NT2/D1 (cell line): ENCODE measurements around the gene HIC1.

ENCODE experiments used
- DNase-seq: peaks from one replicate; pipeline ENCODE4 v3.0.0-alpha.2; 2011; ENCODE audit warnings: low read depth, low spot score
- H3K27me3 ChIP-seq: 2 replicates; pipeline ENCODE4 v1.6.0; 2011; ENCODE audit warnings: mild to moderate bottlenecking; ENCODE audit not compliant: insufficient read length, insufficient read depth
- H3K36me3 ChIP-seq: 2 replicates; pipeline ENCODE4 v1.6.1; 2011; ENCODE audit warnings: mild to moderate bottlenecking, low read length, mixed read lengths; ENCODE audit not compliant: insufficient read depth, insufficient read length
- H3K4me1 ChIP-seq: 2 replicates; pipeline ENCODE4 v1.5.1; 2011; ENCODE audit not compliant: insufficient read depth, insufficient read length
- H3K4me3 ChIP-seq: 2 replicates; pipeline ENCODE4 v1.5.1; 2011; ENCODE audit warnings: low read depth; ENCODE audit not compliant: insufficient read length
- H3K9ac ChIP-seq: 2 replicates; pipeline ENCODE4 v1.6.0; 2011; ENCODE audit warnings: low read depth; ENCODE audit not compliant: insufficient read length
- H3K9me3 ChIP-seq: 2 replicates; pipeline ENCODE4 v1.5.1; 2011; ENCODE audit warnings: mild to moderate bottlenecking, low read length; ENCODE audit not compliant: insufficient read depth
- SUZ12 ChIP-seq: IDR thresholded peaks from 2 replicates; pipeline ENCODE4 v1.6.1; 2011; ENCODE audit not compliant: insufficient read length, insufficient read depth; ENCODE audit errors: extremely low read depth
- YY1 ChIP-seq: IDR thresholded peaks from 2 replicates; pipeline ENCODE4 v1.6.1; 2011; ENCODE audit not compliant: insufficient read length, insufficient read depth
- ZNF274 ChIP-seq: IDR thresholded peaks from 2 replicates; pipeline ENCODE4 v1.6.1; 2011; ENCODE audit warnings: mild to moderate bottlenecking, low read depth, low read length

HIC1 gene

DNA sequence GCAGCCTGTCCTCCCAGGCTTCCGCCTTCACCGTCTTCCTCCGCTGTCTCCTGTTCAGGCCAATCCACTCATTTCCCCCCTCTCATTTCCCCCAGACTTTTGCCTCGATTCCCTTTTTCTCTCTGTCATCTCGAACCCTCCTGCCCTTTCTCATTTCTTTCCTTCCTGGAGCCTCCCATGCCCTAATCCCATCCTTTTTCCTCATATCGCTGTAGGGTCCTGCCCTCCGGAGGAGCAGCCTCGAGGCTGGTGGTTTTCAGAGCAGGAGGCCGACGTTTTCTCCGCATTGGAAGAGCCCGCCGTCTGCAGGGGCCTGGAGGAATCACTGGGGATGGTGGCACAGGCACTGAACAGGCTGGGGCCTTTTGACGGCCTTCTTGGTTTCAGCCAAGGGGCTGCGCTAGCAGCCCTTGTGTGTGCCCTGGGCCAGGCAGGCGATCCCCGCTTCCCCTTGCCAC lies 12.5 kb upstream of the HIC1 start:
- Histone ChIP-seq H3K36me3 (peaks cover 60% of the 10 kb centered on the region), H3K4me3 (peak overlapping the region; percentile 82), H3K4me1 (peaks cover 13% of the 10 kb centered on the region), H3K9me3 (no peaks in the 10 kb centered on the region), H3K27me3 (no peaks in the 10 kb centered on the region), H3K9ac (peak overlapping the region; percentile 96)
- TF ChIP-seq SUZ12 = no peak
- TF ChIP-seq ZNF274 = no peak
- no peak for TF ChIP-seq YY1
- no peak for DNase-seq

DNA sequence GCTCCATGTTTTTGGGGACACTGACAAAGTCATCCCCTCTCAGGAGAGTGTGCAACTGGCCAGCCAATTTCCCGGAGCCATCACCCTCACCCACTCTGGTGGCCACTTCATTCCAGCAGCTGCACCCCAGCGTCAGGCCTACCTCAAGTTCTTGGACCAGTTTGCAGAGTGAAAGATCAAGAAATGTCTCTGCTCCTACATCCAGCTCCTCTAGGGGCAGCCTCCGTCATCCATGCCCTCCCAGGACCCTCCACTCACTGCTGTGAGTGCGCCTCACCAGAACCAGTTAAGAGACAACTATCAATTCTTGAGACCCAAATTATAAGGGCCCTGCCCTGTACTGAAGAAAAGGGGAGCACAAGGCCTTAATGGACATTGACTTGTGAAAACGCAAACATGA lies 12.0 kb upstream of the HIC1 start:
- Histone ChIP-seq H3K27me3 (peaks cover 4% of the 10 kb centered on the region), H3K9ac (peak overlapping the region; percentile 96), H3K36me3 (peaks cover 55% of the 10 kb centered on the region), H3K9me3 (no peaks in the 10 kb centered on the region), H3K4me1 (peaks cover 13% of the 10 kb centered on the region), H3K4me3 (peak overlapping the region; percentile 82)
- DNase-seq = no peak
- TF ChIP-seq YY1 (no peak), ZNF274 (no peak), SUZ12 (no peak)

DNA sequence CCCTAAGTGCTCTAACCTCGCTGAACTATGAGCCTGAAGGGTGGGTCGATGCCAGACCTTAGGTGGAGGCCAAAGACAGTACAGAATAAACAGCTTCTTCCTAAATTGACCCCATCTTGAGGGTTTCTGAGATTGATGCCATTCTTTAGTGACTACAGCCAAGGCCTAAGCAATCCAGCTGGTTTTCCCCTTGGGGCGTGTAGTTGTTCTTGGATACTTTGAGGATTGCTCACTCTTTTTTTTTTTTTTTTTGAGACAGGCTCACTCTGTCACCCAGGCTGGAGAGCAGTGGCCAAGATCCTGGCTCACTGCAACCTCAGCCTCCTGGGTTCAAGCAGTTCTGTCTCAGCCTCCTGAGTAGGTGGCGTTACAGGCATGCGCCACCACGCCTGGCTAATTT lies 11.1 kb upstream of the HIC1 start:
- H3K9me3 ChIP-seq = no peaks in the 10 kb centered on the region
- peaks cover 47% of the 10 kb centered on the region for H3K36me3 ChIP-seq
- DNase-seq = no peak
- no peak overlapping the region for H3K4me3 ChIP-seq
- H3K4me1 ChIP-seq = peaks cover 15% of the 10 kb centered on the region
- no peak for TF ChIP-seq YY1
- no peak for TF ChIP-seq ZNF274
- TF ChIP-seq SUZ12 = no peak
- no peak overlapping the region for H3K9ac ChIP-seq
- H3K27me3 ChIP-seq = peaks cover 13% of the 10 kb centered on the region

DNA sequence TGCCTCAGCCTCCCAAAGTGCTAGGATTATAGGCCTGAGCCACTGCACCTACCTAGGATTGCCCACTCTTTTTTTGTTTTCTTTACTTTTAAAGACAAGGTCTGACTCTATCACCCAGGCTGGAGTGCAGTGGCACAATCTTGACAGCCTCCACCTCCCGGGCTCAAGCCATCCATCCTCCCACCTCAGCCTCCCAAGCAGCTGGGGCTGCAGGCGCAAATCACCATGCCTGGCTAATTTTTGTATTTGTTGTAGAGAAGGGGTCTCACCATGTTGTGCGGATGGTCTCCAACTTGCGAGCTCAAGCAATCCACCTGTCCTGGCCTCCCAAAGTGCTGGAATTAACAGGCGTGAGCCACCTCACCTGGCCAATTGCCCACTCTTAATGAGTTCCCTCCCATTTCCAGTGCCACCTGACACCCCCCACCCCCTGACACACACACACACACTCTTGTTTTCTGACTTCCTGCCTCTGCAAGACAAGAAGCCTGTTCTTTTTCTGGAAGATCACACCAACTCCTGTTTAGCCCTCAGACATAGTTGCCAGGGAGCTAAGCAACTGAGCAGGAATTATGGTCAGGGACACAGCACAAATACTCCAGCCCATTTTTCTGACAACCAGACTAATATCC lies 10.5 kb upstream of the HIC1 start:
- no peak overlapping the region for H3K9ac ChIP-seq
- no peak for DNase-seq
- H3K4me3 ChIP-seq = no peak overlapping the region
- H3K4me1 ChIP-seq = peaks cover 15% of the 10 kb centered on the region
- no peaks in the 10 kb centered on the region for H3K9me3 ChIP-seq
- H3K27me3 ChIP-seq = peaks cover 19% of the 10 kb centered on the region
- TF ChIP-seq YY1 (no peak), SUZ12 (no peak), ZNF274 (no peak)
- peaks cover 46% of the 10 kb centered on the region for H3K36me3 ChIP-seq

DNA sequence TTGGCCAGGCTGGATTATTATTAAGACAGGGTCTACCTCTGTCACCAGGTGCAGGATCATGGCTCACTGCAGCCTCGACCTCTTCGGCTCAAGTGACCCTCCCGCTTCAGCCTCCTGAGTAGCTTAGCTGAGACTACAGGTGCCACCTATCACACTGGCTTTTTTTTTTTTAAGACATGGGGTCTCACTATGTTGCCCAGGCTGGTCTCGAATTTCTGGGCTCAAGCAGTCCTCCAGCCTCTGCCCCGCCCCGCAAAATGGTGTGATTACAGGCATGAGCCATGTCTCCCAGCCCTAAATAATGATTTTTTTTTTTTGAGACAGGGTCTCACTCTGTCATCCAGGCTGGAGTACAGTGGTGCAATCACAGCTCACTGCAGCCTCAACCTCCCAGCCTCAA lies 7.3 kb upstream of the HIC1 start:
- peaks cover 42% of the 10 kb centered on the region for H3K27me3 ChIP-seq
- H3K4me3 ChIP-seq = no peak overlapping the region
- peaks cover 28% of the 10 kb centered on the region for H3K36me3 ChIP-seq
- TF ChIP-seq SUZ12 (no peak), ZNF274 (no peak), YY1 (no peak)
- no peaks in the 10 kb centered on the region for H3K9me3 ChIP-seq
- H3K9ac ChIP-seq = no peak overlapping the region
- peaks cover 16% of the 10 kb centered on the region for H3K4me1 ChIP-seq
- no peak for DNase-seq

DNA sequence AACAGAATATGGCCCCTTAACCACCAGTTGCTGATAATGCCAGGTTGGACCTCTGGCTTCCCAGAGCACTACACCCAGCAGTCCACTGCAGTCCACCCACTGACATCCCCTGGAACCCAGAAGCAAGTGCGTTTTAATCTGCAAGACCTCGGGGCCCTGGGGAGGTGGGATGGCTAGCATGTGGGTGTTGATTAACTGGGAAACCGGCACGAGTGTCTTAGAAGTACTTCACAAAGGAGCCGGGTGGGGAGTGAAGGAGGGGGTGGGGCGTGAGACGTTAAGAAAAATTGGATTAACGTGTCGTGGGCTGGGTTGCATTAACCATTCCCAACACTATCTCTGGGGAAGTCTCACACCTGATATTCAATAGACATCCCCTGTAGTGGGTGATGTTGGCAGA lies 6.1 kb upstream of the HIC1 start:
- peaks cover 52% of the 10 kb centered on the region for H3K27me3 ChIP-seq
- no peaks in the 10 kb centered on the region for H3K9me3 ChIP-seq
- peaks cover 10% of the 10 kb centered on the region for H3K4me1 ChIP-seq
- TF ChIP-seq ZNF274 (no peak), SUZ12 (no peak), YY1 (no peak)
- H3K4me3 ChIP-seq = no peak overlapping the region
- peaks cover 15% of the 10 kb centered on the region for H3K36me3 ChIP-seq
- no peak for DNase-seq
- no peak overlapping the region for H3K9ac ChIP-seq

DNA sequence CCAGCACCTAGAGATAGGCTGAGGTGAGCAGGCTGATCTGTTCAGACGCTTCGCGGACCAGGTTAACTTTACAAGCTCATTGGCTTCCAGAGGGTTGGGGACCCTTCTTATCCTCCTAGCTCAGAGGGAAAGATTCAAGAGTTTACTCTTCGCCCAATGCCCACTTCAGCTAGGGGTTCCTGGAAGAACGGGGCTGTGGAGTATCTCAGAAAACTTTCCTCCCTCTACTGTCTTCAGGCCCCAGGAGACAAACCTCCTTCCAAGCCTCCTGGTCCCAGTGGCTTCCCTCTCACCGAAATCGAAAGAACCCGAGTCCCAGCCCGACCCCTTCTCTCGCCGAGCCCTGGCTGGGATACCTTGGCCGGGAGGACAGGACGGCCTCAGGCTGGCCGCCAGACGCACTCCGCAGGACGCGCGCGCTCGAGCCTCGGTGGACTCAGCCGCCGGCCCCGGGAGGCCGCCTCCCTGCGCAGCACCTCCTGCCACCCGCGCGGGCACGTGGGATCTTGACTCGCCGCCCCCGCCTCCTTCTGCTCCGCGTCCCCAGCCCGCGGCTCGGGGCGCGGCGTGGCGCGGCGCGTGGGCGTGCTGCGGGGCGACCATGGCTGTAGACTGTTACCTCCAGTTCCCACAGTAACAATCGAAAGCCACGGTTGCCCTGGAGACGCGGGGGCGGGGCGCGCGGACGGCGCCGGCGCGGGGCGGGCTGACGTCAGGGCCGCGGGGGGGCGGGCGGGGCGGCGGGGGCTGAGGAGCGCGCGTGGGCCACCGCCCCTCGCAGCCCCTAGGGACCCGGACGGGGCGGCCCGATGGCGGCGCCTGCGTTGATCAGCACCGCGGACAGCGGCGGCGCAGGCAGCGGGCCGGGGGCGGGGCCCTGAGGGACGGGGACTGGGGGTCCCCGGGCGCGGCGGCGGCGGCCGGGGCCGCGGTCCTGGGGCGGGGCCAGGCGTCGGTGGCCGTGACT lies 5.3 kb upstream of the HIC1 start:
- Histone ChIP-seq H3K4me1 (peaks cover 12% of the 10 kb centered on the region), H3K9ac (peak overlapping the region; percentile 65), H3K27me3 (peaks cover 60% of the 10 kb centered on the region), H3K36me3 (peaks cover 8% of the 10 kb centered on the region), H3K9me3 (no peaks in the 10 kb centered on the region; the same call in 1 of the 2 replicates), H3K4me3 (peak overlapping the region; percentile 46)
- no peak for DNase-seq
- no peak for TF ChIP-seq YY1
- TF ChIP-seq ZNF274 = no peak
- no peak for TF ChIP-seq SUZ12
